SK-N-SH (cell line): ENCODE data around the gene ATP11C. TPM values are rescaled to one million over a fixed set of nuclear protein-coding genes. Genes with fewer than 3 reads are reported as not detected.

Experiments
- CTCF ChIA-PET: fragments of 300-600, 350-600 bp; formaldehyde crosslinking; extraction: SDS; loops from one replicate; lab custom pipeline; 2021; lab: Yijun Ruan, JAX
- POLR2A ChIA-PET: fragments of 350-600 bp; sonication (Branson Sonifier 250); formaldehyde crosslinking; extraction: SDS; loops from one replicate; lab custom pipeline; 2020; ENCODE audit warnings: antibody characterized with exemption, inconsistent platforms; lab: Yijun Ruan, JAX
- DNase-seq: peaks from one replicate; pipeline ENCODE4 v3.0.0; 2012
- H2AFZ ChIP-seq: fragments of 200-600 bp; sonication (generic); 2 replicates; pipeline ENCODE4 v1.8.1; 2016; ENCODE audit warnings: antibody characterized with exemption, mild to moderate bottlenecking, low read depth
- H3F3A ChIP-seq: fragments of 200-600 bp; sonication (generic); replicated peaks from 2 replicates; pipeline ENCODE3; 2016; ENCODE audit warnings: antibody characterized with exemption, mild to moderate bottlenecking; ENCODE audit not compliant: insufficient read depth
- H3K27ac ChIP-seq, 2 experiments: fragments of 200-500 bp in 1 of 2; fragments of 200-600 bp in 1 of 2; sonication (Bioruptor generic) in 1 of 2; sonication (generic), shearing (Covaris generic) in 1 of 2; 2 replicates each; pipeline versions ENCODE4 v1.5.1 to v1.6.1; 2014 to 2016; ENCODE audit warnings: low read depth in 2 of 2, inconsistent platforms in 1 of 2, low read length in 1 of 2, mild to moderate bottlenecking in 1 of 2, mixed read lengths in 1 of 2
- H3K27me3 ChIP-seq: fragments of 200-600 bp; sonication (generic), shearing (Covaris generic); 2 replicates; pipeline ENCODE4 v1.6.1; 2016; ENCODE audit warnings: mixed run types; ENCODE audit not compliant: insufficient read depth
- H3K36me3 ChIP-seq, 2 experiments: fragments of 200-500 bp in 1 of 2; fragments of 200-600 bp in 1 of 2; sonication (Bioruptor generic) in 1 of 2; sonication (generic) in 1 of 2; replicated peaks in 1 of 2; 2 replicates each; pipeline versions ENCODE3 to v1.5.1; 2014 to 2016; ENCODE audit warnings: low read length in 1 of 2, mild to moderate bottlenecking in 1 of 2; ENCODE audit not compliant: insufficient read depth in 2 of 2, control insufficient read depth in 1 of 2
- H3K4me1 ChIP-seq, 2 experiments: fragments of 200-500 bp in 1 of 2; fragments of 200-600 bp in 1 of 2; sonication (Bioruptor generic) in 1 of 2; sonication (generic), shearing (Covaris generic) in 1 of 2; 2 replicates each; pipeline versions ENCODE4 v1.5.1 to v1.6.1; 2014 to 2016; ENCODE audit warnings: low read depth in 1 of 2, low read length in 1 of 2, mixed run types in 1 of 2; ENCODE audit not compliant: insufficient read depth in 2 of 2, control insufficient read depth in 1 of 2
- H3K4me2 ChIP-seq: fragments of 200-600 bp; sonication (generic), shearing (Covaris generic); 2 replicates; pipeline ENCODE4 v1.6.1; 2017; ENCODE audit warnings: mixed run types
- H3K4me3 ChIP-seq, 2 experiments: fragments of 200-500 bp in 1 of 2; fragments of 200-600 bp in 1 of 2; sonication (Bioruptor generic) in 1 of 2; sonication (generic), shearing (Covaris generic) in 1 of 2; 2 replicates each; pipeline versions ENCODE4 v1.5.1 to v1.8.1; 2014 to 2016; ENCODE audit warnings: low read depth in 2 of 2, inconsistent platforms in 1 of 2, low read length in 1 of 2, mild to moderate bottlenecking in 1 of 2, mixed read lengths in 1 of 2, moderate library complexity in 1 of 2
- H3K79me2 ChIP-seq: fragments of 200-600 bp; sonication (generic); 2 replicates; pipeline ENCODE4 v1.8.1; 2017; ENCODE audit warnings: mild to moderate bottlenecking; ENCODE audit not compliant: insufficient read depth
- H3K9ac ChIP-seq: fragments of 200-600 bp; sonication (generic); 2 replicates; pipeline ENCODE4 v1.6.1; 2017; ENCODE audit warnings: mixed run types
- H3K9me2 ChIP-seq: fragments of 200-600 bp; sonication (generic); 2 replicates; pipeline ENCODE4 v1.6.1; 2017; ENCODE audit warnings: mixed run types
- H3K9me3 ChIP-seq: fragments of 200-600 bp; sonication (generic); 2 replicates; pipeline ENCODE4 v1.6.1; 2017; ENCODE audit warnings: mixed run types, mild to moderate bottlenecking, moderate library complexity
- H4K20me1 ChIP-seq: fragments of 200-600 bp; sonication (generic); 2 replicates; pipeline ENCODE4 v1.6.1; 2017; ENCODE audit warnings: mild to moderate bottlenecking, mixed run types; ENCODE audit not compliant: insufficient read depth
- CHD2 ChIP-seq: fragments of 150-350 bp; IDR thresholded peaks from 2 replicates; pipeline ENCODE4 v1.6.1; 2018; ENCODE audit warnings: low read length; ENCODE audit not compliant: partially characterized antibody
- CTCF ChIP-seq: fragments of 200-600 bp; sonication (generic); IDR thresholded peaks from 2 replicates; pipeline ENCODE4 v1.6.1; 2017; ENCODE audit warnings: antibody characterized with exemption, mild to moderate bottlenecking, moderate library complexity
- FOSL2 ChIP-seq: IDR thresholded peaks from 2 replicates; pipeline ENCODE4 v1.4.0; 2012; ENCODE audit warnings: low read depth, mild to moderate bottlenecking, moderate library complexity, borderline replicate concordance
- GABPA ChIP-seq: IDR thresholded peaks from 2 replicates; pipeline ENCODE4 v1.4.0; 2012; ENCODE audit warnings: low read depth, mild to moderate bottlenecking
- GATA2 ChIP-seq: sonication (generic); formaldehyde crosslinking; IDR thresholded peaks from 2 replicates; pipeline ENCODE4 v1.5.0; 2020; ENCODE audit warnings: mild to moderate bottlenecking, missing genetic modification reagents
- IRF3 ChIP-seq: fragments of 150-350 bp; IDR thresholded peaks from 2 replicates; pipeline ENCODE4 v1.6.1; 2016; ENCODE audit warnings: mild to moderate bottlenecking, low read depth, low read length
- NFIC ChIP-seq: IDR thresholded peaks from 2 replicates; pipeline ENCODE4 v1.4.0; 2012; ENCODE audit warnings: borderline replicate concordance
- NRF1 ChIP-seq: IDR thresholded peaks from 2 replicates; pipeline ENCODE4 v1.6.1; 2012; ENCODE audit warnings: low read depth, mild to moderate bottlenecking, low read length
- POLR2AphosphoS5 ChIP-seq: IDR thresholded peaks from 2 replicates; pipeline ENCODE4 v1.6.1; 2012; ENCODE audit warnings: low read depth, low read length
- RCOR1 ChIP-seq: fragments of 150-350 bp; IDR thresholded peaks from 2 replicates; pipeline ENCODE4 v1.6.1; 2017; ENCODE audit warnings: antibody characterized with exemption, low read length
- TCF12 ChIP-seq: IDR thresholded peaks from 2 replicates; pipeline ENCODE4 v1.4.0; 2012
- USF1 ChIP-seq: IDR thresholded peaks from 2 replicates; pipeline ENCODE4 v1.4.0; 2012; ENCODE audit warnings: low read depth, borderline replicate concordance
- YY1 ChIP-seq: IDR thresholded peaks from 2 replicates; pipeline ENCODE4 v1.4.0; 2012; ENCODE audit warnings: low read depth, mild to moderate bottlenecking
- ZBTB33 ChIP-seq: IDR thresholded peaks from 2 replicates; pipeline ENCODE4 v1.4.0; 2012; ENCODE audit warnings: low read depth, borderline replicate concordance
- WGBS: methylation state at CpG from one replicate; pipeline ENCODE4 v1.1.6; 2017; ENCODE audit warnings: low lambda C conversion rate; 5-methylcytosine and 5-hydroxymethylcytosine counted together
- polyA plus RNA-seq, 3 experiments: library from polyadenylated mRNA; depleted of rRNA; stranded (reverse); fragments of >200 nt; gene quantifications; 2 replicates each; pipeline ENCODE4 v1.2.3, GENCODE V29; 2012

The ATP11C gene
- polyA plus RNA-seq, 1 of the 3 experiments (the other 2 are of a cell fraction) = 18.5 TPM

- TF ChIP-seq ZBTB33 (no peak), USF1 (no peak), RCOR1 (no peak), GATA2 (no peak), POLR2AphosphoS5 (no peak), TCF12 (no peak), FOSL2 (no peak), GABPA (no peak), IRF3 (no peak), NRF1 (no peak)
Measured at GRCh38 chrX:139905743-139906142, 27.1 kb downstream of the ATP11C start (continued).

GRCh38 chrX:139905051-139905450, 27.8 kb downstream of the ATP11C start:
- Histone ChIP-seq H3K4me3 (no peak overlapping the region), H3K9me2 (no peaks in the 10 kb centered on the region), H3K9ac (no peak overlapping the region), H3F3A (no peaks in the 10 kb centered on the region)
- TF ChIP-seq YY1 (no peak), GATA2 (no peak), NRF1 (no peak), FOSL2 (no peak), RCOR1 (no peak), IRF3 (no peak), TCF12 (no peak), NFIC (no peak), CTCF (no peak), GABPA (no peak), CHD2 (no peak)
- TF ChIP-seq, all 33 proteins: peak for 0
- no peaks in the 10 kb centered on the region for H3K27me3 ChIP-seq
- H3K27ac ChIP-seq = peak overlapping the region in 1 of 2 experiments; percentile 37; a peak in 1 of 4 replicates
- H3K9me3 ChIP-seq = no peaks in the 10 kb centered on the region
- H4K20me1 ChIP-seq = 0 out of 2 replicates have a peak, but pooled peaks cover 2% of the 10 kb centered on the region
- peaks cover 70% of the 10 kb centered on the region for H3K79me2 ChIP-seq
- ChIA-PET POLR2A (no interaction called here), CTCF (no interaction called here)
- 35% methylated on average over 3 of the region's 3 CpGs for WGBS
- no peaks in the 10 kb centered on the region for H3K36me3 ChIP-seq
- no peak for DNase-seq
- H3K4me2 ChIP-seq = no peak overlapping the region
- H3K4me1 ChIP-seq = no peaks in the 10 kb centered on the region
- no peak overlapping the region for H2AFZ ChIP-seq
